Amygdala (tissue), 56 donors: Measurements from ENCODE around the gene BMF.
"Not testable (repeated sequence)": the region's sequence is repeated elsewhere in the genome, so short reads cannot be mapped to it uniquely, and the experiment has no call there.

Source experiments
- DNase-seq, 56 donors: peaks; one replicate each; lab custom pipeline; 2025; lab: John Stamatoyannopoulos, UW

BMF gene, protein sequence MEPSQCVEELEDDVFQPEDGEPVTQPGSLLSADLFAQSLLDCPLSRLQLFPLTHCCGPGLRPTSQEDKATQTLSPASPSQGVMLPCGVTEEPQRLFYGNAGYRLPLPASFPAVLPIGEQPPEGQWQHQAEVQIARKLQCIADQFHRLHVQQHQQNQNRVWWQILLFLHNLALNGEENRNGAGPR

DNA sequence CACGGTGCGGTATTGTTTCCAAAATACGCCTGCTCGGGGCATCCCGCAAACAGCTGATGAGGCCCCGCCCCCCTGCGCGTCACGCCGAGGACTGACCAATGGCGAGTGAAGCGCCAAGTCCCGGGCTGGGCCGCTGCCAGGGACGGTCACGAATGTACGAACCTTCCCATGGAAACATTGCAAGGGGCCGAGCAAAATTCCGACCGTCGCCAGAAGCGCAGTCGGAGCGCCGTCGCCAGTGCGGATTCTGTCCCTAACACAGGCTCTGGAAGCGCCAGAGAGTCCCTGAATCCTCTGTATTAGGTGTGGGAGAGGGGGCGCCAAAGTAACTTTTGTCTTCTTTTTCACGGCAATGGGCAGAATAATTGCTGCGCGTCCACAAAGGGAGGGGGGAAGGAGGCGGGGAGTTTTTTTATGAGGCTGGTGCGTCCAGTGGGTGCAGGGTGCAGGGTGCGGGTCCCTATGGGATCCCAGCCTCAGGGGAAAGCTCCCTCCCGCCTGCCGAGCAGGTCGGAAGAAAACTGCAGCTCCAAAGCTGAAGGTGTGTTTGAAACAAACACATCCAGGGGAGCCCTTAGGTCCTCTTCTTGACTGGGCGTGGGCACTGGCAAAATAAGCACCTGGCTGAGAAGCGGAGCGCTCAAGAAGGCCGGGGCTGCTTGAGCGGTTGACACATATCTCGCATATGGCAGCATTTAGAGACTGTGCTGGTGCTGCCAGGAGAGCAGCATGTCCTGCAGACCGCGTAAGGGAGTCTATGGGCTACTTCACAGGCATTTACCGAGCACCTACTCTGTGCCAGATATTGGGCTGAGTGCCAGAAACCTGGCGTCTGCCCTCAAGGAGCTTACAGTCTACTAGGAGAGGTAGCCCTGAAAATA lies at the start of gene BMF:
TSS of gene BMF (minus strand) at position 25 of the 881 bp plus-strand sequence. CDS start 2,793 bp downstream, outside the sequence.
- peak; percentile 55 to 99 (median 90) for DNase-seq

DNA sequence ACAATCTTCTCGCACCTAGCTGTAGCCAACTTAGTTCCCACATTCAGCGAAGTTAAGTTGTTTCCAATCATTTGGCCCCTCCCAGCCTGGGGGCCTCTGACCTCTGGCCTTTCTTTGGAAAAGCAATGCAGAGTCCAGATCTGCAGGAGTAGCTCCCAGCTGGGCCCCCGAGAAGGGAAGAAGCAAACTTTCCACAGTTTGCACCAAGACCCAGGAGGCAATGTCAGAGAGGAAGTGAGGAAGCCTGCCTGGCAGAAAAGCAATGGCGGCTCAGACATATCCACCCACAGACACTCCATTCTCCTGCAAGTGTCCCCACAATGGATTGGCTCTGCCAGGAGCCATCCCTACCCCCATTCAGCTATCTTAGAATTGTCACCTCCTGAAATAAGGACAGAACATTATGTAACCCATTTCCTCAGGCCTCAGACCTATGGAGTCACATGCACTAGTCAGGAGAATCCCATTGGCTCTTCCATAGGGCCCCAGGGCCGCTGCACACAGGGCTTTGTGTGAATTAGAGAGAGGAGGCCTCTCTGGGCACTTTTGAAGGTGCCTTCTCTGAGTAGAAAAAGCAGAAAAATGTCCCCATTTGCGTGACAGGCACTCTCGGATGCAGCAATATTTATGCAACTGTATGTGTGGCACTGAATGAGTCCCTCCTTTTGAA lies 49.2 kb upstream of the BMF start:
- no peak for DNase-seq

DNA sequence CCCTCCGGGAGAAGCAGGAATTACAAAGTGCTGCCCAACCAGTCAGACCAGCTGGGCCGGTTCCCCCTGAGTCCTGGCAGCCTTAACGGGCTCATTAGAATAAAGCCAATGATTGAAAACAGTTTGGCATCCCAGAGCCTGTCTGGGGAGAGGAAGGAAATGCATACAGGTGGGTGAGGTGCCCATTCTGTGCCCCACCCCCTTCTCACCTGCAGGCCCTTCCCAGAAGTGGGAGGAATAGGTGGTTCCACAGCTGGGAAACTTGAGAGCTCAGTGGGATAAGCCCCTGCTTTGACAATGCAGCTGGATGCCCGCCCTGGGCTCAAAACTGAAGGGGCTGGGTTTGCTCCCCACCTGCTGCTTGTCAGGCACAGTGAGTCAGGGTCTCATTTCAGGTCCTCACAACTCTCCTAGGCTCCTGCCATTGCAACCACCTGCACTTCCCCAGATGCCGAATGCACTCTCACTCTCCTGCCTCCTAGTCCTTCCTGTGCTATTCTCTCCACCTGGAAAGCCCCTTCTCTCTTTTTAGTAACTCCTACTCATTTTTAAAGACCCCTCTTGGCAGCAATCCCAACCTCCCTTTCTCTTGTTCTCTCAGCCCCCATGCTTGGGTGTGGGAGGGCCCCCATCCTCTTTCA lies 46.7 kb upstream of the BMF start:
- DNase-seq = no peak

DNA sequence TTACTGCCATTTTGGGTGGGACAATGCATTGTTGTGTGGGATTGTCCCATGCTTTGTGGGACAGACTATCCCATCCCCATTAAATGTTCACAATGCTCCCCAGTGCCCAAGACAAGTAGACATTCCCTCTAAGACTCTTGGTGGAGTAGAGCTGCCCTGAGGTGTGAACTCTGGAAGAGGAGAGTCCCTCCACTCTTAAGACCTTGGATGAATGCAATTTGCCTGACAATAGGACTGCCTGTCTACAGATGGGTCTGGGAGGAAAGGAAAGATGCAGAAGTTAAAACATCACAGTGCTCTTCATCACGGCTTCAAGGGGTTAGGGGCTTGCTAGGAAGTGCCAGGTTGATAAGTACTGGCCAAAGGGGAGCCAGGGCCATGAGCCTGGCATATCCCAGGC lies 46.1 kb upstream of the BMF start:
- DNase-seq = not testable (repeated sequence)

DNA sequence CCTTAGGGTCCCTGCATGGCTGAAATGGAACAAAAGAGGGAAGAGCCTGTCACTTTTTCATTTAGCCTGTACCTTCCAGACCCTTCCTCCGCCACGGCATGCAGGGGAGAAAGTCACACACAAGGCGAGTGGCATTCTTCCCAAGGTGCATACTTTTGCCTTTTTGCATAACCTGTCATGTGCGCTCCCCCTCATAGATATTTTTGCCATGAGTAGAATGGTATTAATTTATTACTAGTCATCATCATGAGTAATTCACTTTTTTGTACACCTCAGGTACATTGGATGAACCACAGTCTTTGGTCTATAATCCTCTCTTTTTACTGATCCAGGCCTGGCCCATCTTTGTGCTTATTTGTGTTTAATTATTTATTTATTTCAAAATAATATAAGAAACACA lies 43.3 kb upstream of the BMF start:
- no peak for DNase-seq

DNA sequence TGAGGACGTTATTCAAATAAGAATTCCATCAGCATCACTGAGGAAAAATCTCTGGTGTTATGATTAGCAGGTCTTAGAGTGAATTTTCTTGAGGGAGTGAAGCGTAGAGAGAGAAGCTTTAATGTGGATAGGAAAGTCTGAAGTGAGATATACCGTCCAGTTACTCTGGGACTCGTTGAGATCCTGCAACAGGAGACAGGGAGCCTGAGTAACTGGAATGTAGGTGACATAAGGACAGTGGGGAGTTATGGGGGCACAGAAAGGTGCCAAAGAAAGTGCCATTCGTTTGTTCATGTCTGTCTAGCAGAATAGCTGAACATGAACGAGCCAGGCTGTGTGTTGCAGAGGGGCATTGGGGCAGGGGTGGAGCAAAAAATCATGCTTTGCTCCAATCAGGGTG lies 42.8 kb upstream of the BMF start:
- no peak for DNase-seq

DNA sequence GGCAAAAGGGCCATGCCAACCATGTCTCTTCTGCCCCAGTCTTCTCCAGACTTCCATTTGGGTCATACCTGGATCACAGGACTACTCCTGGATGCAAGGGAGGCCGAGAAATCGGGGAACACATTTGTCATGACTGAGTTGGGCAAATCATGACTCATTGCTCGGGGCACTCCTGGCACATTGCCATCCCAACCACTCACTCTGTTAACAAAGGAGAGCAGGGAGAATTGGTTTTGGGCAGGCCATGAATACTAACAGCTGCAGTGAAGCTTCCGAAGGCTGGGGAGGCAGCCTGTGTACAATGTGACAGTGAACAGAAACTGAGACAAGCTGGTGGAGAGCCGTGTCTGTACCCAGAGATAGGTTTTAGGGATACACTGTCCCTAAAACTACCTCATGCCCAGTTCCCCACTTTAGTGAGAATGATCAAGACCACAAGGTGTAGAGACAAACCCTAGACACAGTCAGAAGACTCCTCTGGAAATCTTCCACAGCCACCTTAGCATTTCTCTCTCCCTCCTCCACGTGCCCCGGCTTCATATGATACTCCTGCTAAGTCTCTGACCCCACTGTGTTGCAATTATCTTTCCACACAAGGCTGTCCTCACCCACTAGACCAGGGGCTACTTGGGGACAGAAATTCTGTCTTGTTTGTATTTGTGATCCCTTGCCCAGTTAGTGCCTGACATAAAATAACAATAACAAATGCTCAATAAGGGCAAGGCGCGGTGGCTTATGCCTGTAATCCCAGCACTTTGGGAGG lies 41.7 kb upstream of the BMF start:
- DNase-seq = peak in 25 of 56 donors; percentile 2 to 40 (median 9)

DNA sequence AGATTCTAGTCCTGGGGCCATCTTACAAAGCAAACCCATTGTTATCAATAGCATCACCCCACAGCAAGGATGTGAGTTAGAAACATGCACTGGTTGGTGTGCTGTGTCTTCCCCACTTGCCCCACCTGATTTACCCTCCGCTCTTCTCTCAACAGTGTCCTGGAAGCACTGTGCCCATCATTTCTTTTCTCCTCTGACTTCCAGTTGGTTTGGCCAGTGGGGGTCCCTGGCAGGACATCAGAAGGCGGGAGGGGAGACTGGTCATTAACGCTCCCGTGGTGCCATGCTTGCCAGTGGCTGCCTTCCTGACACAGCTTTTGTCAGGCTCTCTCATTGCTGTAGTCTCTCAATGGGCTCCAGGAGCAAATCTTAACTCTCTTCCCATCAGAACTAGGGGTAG lies 40.7 kb upstream of the BMF start:
- no peak for DNase-seq

DNA sequence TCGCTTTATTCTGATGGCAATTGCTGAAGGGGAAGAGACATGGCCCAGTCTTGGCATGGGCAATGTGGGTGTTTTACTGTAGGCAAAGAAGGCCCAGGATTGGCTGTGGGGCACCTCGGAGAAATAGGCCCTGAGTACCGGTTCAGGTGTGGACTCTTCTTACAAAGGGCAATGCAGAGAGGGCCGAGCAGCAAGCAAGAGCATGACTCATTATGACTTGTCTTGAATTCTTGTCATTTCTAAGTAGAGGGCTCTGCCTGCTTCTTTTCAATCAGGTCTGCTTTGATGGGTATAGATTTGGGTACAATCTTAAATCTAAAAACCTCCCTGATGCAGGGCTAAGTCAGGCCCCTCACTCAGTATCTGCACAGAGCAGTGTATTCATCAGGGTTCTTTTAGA lies 37.4 kb upstream of the BMF start:
- DNase-seq = no peak

DNA sequence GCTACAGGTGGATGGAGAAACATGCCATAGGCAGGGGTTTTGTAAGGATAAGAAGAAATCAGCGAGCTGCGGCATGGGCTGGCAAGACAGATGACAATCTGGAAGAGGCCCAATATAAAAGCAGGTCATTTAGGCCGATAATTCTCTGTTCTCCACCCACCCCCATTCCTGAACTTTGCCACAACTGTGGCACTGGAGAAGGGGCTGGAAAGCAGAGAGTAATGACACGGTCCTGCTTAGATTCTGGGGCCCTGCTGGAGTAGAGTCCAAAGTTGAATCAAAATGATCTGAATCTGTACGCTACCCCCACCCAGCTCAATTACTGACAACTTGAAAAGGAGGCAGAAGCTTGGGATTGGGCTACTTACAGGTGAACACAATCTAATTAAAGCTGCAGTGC lies 33.7 kb upstream of the BMF start:
- no peak for DNase-seq

DNA sequence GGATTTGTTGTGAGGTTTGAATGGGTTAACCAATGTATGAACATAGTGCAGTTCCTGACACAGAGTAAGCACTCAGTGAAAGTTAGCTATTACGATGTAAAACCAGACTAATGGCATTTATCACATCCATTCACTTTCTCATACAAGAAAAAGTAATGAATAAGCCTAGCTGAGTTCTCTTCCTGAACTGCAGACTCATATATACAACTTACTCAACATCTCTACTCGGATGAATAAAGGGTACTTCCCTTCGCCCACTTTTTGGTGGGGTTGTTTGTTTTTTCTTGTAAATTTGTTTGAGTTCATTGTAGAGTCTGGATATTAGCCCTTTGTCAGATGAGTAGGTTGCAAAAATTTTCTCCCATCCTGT lies 29.5 kb upstream of the BMF start:
- DNase-seq = not testable (repeated sequence)

DNA sequence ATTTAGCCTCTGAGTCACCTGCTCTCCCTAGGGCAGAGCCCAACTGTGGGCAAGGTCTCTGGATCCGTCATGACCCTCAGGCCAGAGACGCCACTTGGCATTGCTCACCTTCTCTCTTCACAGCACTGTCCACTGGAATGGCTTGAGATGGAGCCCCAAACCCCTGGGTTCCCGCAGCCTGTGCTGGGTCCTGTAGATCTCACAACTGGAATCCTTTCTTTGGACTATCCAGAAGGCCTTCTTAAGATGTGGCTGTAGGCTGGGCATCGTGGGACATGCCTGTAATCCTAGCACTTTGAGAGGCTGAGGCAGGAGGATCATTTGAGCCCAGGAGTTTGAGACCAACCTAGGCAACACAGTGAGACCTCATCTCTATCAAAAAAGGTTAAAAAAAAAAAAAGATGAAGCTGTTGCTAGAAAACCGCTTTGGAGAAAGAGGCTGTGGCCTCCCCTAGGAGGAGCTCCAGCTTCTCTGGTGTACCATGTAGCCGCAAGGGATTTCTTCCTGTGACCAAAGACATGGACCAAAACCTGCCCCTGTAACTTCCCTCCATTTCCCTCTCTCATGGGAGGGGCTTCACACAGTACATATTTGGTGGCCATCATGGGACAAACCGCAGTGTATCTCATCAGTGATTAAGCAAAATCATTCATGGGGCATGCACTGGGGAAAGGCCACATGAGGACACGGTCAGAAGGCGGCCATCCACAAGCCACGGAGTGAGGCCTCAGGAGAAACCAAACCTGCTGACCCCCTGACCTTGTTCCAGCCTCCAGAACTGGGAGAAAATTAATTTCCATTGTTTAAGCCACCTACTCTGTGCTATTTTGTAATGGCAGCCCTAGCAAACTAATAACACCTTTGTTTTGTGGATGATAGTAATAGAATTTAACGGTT lies 28.9 kb upstream of the BMF start:
- no peak for DNase-seq

DNA sequence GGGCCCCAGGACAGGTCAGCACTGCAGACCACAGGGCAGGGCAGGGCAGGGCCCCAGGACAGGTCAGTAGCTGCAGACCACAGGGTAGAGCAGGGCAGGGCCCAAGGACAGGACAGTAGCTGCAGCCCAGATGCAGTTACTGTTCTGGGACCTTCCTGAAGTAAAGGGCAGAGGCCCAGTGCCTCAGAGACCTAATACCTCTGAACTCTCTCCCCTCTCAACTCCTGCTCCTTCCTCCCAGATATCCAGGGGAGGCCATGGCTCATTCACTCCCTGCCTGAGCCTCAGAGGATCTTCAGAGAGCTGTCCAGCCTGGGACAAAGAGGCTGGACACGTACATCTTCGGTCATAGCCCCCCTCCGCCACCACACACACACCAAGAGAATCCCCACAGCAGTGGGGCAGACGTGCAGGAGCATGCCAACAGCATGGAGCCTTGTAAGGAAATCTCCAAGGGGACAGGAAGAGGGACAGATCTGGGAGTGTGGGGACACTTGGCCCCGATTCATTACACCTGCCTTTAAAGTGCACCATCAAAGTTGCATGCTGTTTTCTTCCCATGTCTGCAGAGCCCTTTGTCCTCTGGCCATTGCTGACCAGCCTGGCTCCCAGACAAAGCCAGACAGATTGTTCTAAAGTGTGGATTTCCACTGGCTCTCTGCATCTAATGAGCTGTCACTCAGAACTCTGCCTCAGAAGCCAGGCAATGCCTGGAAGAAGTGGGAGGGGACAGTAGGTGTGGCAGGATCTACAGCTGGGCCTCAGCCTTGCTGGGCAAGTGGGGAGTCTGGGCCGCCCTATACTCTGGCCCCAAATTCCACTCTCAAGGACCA lies 28.0 kb upstream of the BMF start:
- DNase-seq = no peak

DNA sequence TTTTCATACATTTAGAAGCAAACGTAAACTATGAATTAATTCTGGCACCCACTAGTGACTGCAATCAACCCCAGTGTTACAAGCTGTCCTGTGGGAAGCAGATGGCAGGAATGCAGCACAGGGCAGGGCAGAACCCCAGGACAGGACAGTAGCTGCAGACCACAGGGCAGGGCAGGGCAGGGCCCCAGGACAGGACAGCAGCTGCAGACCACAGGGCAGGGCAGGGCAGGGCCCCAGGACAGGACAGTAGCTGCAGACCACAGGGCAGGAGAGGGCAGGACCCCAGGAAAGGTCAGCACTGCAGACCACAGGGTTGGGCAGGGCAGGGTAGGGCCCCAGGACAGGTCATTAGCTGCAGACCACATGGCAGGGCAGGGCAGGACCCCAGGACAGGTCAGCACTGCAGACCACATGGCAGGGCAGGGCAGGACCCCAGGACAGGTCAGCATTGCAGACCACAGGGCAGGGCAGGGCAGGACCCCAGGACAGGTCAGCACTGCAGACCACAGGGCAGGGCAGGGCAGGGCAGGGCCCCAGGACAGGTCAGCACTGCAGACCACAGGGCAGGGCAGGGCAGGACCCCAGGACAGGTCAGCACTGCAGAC lies 27.3 kb upstream of the BMF start:
- DNase-seq = not testable (repeated sequence)

DNA sequence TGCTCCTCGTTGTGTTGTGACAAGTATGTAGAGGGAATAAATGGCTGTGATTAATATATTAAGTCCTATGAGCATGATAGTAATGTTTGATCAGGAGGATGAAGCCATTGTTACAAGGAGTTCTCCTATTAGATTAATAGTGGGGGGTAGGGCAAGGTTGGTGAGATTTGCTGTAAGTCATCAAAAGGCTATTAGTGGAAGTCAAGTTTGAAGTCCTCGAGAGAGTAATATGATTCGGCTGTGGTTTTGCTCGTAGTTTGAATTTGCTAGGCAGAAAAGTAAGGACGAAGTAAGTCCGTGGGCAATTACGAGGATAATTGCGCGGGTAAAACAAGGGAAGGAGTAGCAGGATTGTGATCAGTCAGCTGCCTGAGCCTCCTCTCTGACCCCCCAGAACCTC lies 26.2 kb upstream of the BMF start:
- DNase-seq = no peak

DNA sequence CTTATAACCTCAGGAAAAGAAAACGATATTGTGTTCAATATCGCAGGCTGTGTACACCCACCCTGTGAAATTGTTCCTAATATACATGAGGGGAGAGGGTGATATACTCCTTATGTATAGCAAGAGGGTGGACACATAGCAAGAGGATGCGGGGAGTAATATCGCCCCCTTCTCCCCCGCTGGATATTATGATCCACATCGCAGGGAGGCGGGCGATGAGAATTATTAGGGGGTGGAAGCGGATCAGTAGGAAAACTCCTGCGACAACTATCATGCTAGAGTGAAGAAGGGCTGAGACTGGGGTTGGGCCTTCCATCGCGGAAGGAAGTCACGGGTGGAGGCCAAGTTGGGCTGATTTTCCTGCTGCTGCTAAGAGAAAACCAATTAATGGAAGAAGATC lies 24.9 kb upstream of the BMF start:
- DNase-seq = no peak

DNA sequence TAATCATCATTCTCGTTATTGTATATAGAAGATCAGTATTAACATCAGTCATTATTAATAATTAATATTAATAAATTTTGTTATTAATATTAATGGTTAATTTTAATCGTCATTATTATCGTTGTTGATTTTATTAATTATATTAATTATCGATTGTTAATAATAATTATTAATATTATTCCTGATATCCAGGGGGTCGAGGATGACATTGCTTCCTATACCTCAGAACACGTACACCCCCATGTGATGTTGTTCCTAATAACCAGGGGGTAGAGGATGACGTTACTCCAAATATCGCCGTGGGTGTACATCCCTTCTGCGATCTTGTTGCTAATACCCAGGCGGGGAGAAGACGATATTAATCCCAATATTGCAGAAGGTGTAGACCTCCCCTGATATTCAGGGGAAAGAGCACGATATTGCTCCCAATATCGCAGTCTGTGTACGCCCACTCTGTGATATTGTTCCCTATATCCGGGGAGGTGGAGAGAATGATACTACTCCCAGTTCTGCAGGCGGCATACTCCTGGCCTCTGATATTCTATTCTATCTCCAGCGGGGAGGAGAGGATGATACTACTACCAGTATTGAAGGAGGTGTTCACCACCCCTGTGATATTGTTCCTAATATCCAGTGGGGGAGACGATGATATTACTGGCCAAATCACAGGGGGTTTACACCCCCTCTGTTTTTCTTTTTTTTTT lies 22.3 kb upstream of the BMF start:
- DNase-seq = no peak
